HCT116 (cell line): ENCODE results near the gene NXPH1. TPM values are rescaled to one million over a fixed set of nuclear protein-coding genes. Genes with fewer than 3 reads are reported as not detected.

Source experiments
- ATAC-seq: fragments of 200-7000 bp; cut with Tn5 transposase; 2 replicates; pipeline ENCODE4 v1.9.1; 2020; ENCODE audit warnings: mild to moderate bottlenecking, moderate library complexity
- BruUV-seq: library from RNA; stranded (reverse); fragments of 400-500 nt; replicated peaks from 2 replicates; lab custom pipeline; 2021; lab: Mats Ljungman, UMichigan
- CTCF ChIA-PET: fragments of 300-600 bp; sonication (Branson Sonifier 250); formaldehyde crosslinking; loops from one replicate; lab custom pipeline; 2021; ENCODE audit warnings: antibody characterized with exemption; lab: Charles Lee
- POLR2A ChIA-PET: fragments of 300-600, 350-600 bp; sonication (Branson Sonifier 250); formaldehyde crosslinking; loops from one replicate; lab custom pipeline; 2021; ENCODE audit warnings: antibody characterized with exemption; lab: Charles Lee
- RAD21 ChIA-PET, 2 experiments: fragments of 300-600 bp; sonication (Branson Sonifier 250); formaldehyde crosslinking; loops; one replicate each; lab custom pipeline; 2023; ENCODE audit warnings: low total read pairs in 2 of 2; ENCODE audit not compliant: uncharacterized antibody in 2 of 2, unreplicated experiment in 2 of 2, low non-redundant PET in 1 of 2; lab: Charles Lee
- DNase-seq: peaks from one replicate; pipeline ENCODE4 v3.0.0-alpha.2; 2010; ENCODE audit warnings: low read depth, low spot score
- H2AFZ ChIP-seq: fragments of 200-600 bp; shearing (Covaris generic), sonication (generic); 2 replicates; pipeline ENCODE4 v1.6.1; 2017; ENCODE audit warnings: low read depth, mixed run types, mixed read lengths, antibody characterized with exemption, low read length; ENCODE audit not compliant: poor library complexity, severe bottlenecking
- H3K27ac ChIP-seq: 2 replicates; pipeline ENCODE4 v1.5.1; 2012; ENCODE audit warnings: low read depth, low read length
- H3K27me3 ChIP-seq: fragments of 200-600 bp; sonication (generic); 2 replicates; pipeline ENCODE4 v1.6.1; 2016; ENCODE audit warnings: mixed run types, low read length, mixed read lengths; ENCODE audit not compliant: insufficient read depth
- H3K36me3 ChIP-seq, 2 experiments: fragments of 200-500 bp in 1 of 2; fragments of 200-600 bp in 1 of 2; sonication (Bioruptor generic) in 1 of 2; sonication (generic) in 1 of 2; 2 replicates each; pipeline versions ENCODE4 v1.5.1 to v1.6.1; 2014 to 2016; ENCODE audit warnings: low read length in 2 of 2, inconsistent platforms in 1 of 2, mixed read lengths in 1 of 2, mixed run types in 1 of 2; ENCODE audit not compliant: insufficient read depth in 2 of 2, control insufficient read depth in 1 of 2
- H3K4me1 ChIP-seq, 2 experiments: fragments of 200-600 bp in 1 of 2; sonication (generic) in 1 of 2; 2 replicates each; pipeline versions ENCODE4 v1.5.1 to v1.6.1; 2012 to 2017; ENCODE audit warnings: low read length in 2 of 2, inconsistent platforms in 1 of 2, mild to moderate bottlenecking in 1 of 2, mixed read lengths in 1 of 2, mixed run types in 1 of 2, moderate library complexity in 1 of 2; ENCODE audit not compliant: insufficient read depth in 2 of 2, control insufficient read depth in 1 of 2
- H3K4me2 ChIP-seq: fragments of 200-600 bp; sonication (generic); 2 replicates; pipeline ENCODE4 v1.6.1; 2017; ENCODE audit warnings: mixed run types, low read length, mixed read lengths
- H3K4me3 ChIP-seq, 2 experiments: fragments of 200-600 bp in 1 of 2; sonication (generic) in 1 of 2; replicated peaks in 1 of 2; 2 replicates each; pipeline ENCODE4 v1.5.1; 2011 to 2016; ENCODE audit warnings: low read length in 2 of 2, control low read depth in 1 of 2, low read depth in 1 of 2, mild to moderate bottlenecking in 1 of 2, mixed read lengths in 1 of 2, mixed run types in 1 of 2
- H3K79me2 ChIP-seq: fragments of 200-600 bp; sonication (generic); 2 replicates; pipeline ENCODE4 v1.6.1; 2017; ENCODE audit warnings: mild to moderate bottlenecking, mixed run types, low read length, moderate library complexity, mixed read lengths; ENCODE audit not compliant: insufficient read depth
- H3K9ac ChIP-seq: fragments of 200-600 bp; sonication (generic); 2 replicates; pipeline ENCODE4 v1.6.1; 2016; ENCODE audit warnings: low read length, mixed read lengths
- H3K9me2 ChIP-seq: fragments of 200-600 bp; sonication (generic), shearing (Covaris generic); 2 replicates; pipeline ENCODE4 v1.6.1; 2017; ENCODE audit warnings: mixed run types, mild to moderate bottlenecking, moderate library complexity; ENCODE audit not compliant: insufficient read depth
- H3K9me3 ChIP-seq, 2 experiments: fragments of 200-500 bp in 1 of 2; fragments of 200-600 bp in 1 of 2; sonication (Bioruptor generic) in 1 of 2; sonication (generic) in 1 of 2; 2 replicates each; pipeline ENCODE4 v1.6.1; 2014 to 2017; ENCODE audit warnings: low read length in 2 of 2, mixed read lengths in 2 of 2, inconsistent platforms in 1 of 2, low read depth in 1 of 2, mild to moderate bottlenecking in 1 of 2, mixed run types in 1 of 2, moderate library complexity in 1 of 2; ENCODE audit not compliant: control insufficient read depth in 1 of 2, insufficient read depth in 1 of 2
- H4K20me1 ChIP-seq: fragments of 200-600 bp; sonication (generic), shearing (Covaris generic); 2 replicates; pipeline ENCODE4 v1.6.1; 2017; ENCODE audit warnings: mixed run types, mild to moderate bottlenecking, moderate library complexity; ENCODE audit not compliant: insufficient read depth
- CEBPB ChIP-seq: IDR thresholded peaks from 2 replicates; pipeline ENCODE4 v1.6.1; 2012; ENCODE audit warnings: low read depth
- ELF1 ChIP-seq: IDR thresholded peaks from 2 replicates; pipeline ENCODE4 v1.6.1; 2012; ENCODE audit warnings: low read depth, borderline replicate concordance
- EZH2 ChIP-seq: fragments of 200-600 bp; sonication (generic); IDR thresholded peaks from 2 replicates; pipeline ENCODE4 v1.6.1; 2017; ENCODE audit warnings: antibody characterized with exemption, mixed run types
- POLR2A ChIP-seq: IDR thresholded peaks from 2 replicates; pipeline ENCODE4 v1.7.0; 2011; ENCODE audit warnings: borderline replicate concordance; ENCODE audit not compliant: insufficient read depth, insufficient read length; ENCODE audit errors: extremely low read depth
- POLR2AphosphoS5 ChIP-seq: IDR thresholded peaks from 2 replicates; pipeline ENCODE4 v1.6.1; 2011; ENCODE audit warnings: mild to moderate bottlenecking, low read depth, low read length, moderate library complexity
- REST ChIP-seq: IDR thresholded peaks from 2 replicates; pipeline ENCODE4 v1.6.1; 2012; ENCODE audit warnings: low read depth
- SP1 ChIP-seq: IDR thresholded peaks from 2 replicates; pipeline ENCODE4 v1.6.1; 2012; ENCODE audit warnings: low read depth
- TCF7L2 ChIP-seq: IDR thresholded peaks from 2 replicates; pipeline ENCODE4 v1.7.0; 2011; ENCODE audit warnings: borderline replicate concordance, inconsistent platforms; ENCODE audit not compliant: insufficient read depth, insufficient read length; ENCODE audit errors: extremely low read depth
- YY1 ChIP-seq: IDR thresholded peaks from 2 replicates; pipeline ENCODE4 v1.6.1; 2011; ENCODE audit warnings: low read length, low read depth, moderate library complexity, mild to moderate bottlenecking; ENCODE audit not compliant: insufficient replicate concordance; ENCODE audit errors: extremely low read depth
- ZNF274 ChIP-seq: fragments of 200-500 bp; sonication (Bioruptor generic); IDR thresholded peaks from 2 replicates; pipeline ENCODE4 v1.6.1; 2014; ENCODE audit warnings: mild to moderate bottlenecking, low read depth, low read length, inconsistent platforms
- intact Hi-C: fragments of 100-400 bp; cut with micrococcal nuclease; formaldehyde crosslinking; loops from 2 replicates; pipeline ENCODE4 v1.10.0; 2022
- total RNA-seq: library from RNA; stranded (reverse); gene quantifications from one replicate; pipeline ENCODE4 v1.2.1, GENCODE V29; 2021; ENCODE audit not compliant: unreplicated experiment

NXPH1 gene
- total RNA-seq, 1 experiment from 2014 or later: 0.17 TPM

- H3K9me3 ChIP-seq: no peaks in the 10 kb centered on the region
- no peaks in the 10 kb centered on the region for H3K9me2 ChIP-seq
- H3K4me2 ChIP-seq: no peak overlapping the region
- no peak for TF ChIP-seq POLR2A
- TF ChIP-seq TCF7L2: no peak
- no peak for TF ChIP-seq ELF1
- no peak for TF ChIP-seq CEBPB
- TF ChIP-seq EZH2: no peak
- no peak for TF ChIP-seq ZNF274
- no peak for TF ChIP-seq YY1
- no peak for TF ChIP-seq REST
- TF ChIP-seq POLR2AphosphoS5: no peak
- no peak for TF ChIP-seq SP1
- H3K27ac ChIP-seq: no peak overlapping the region
- no peak overlapping the region for H3K4me3 ChIP-seq
- DNase-seq (no peak), ATAC-seq (no peak)
- intact Hi-C loops: no loop called here
- no peak overlapping the region for H3K9ac ChIP-seq
- no peaks in the 10 kb centered on the region for H3K27me3 ChIP-seq
- CTCF ChIA-PET: no interaction called here
- H3K4me1 ChIP-seq: no peaks in the 10 kb centered on the region
- POLR2A ChIA-PET: no interaction called here
- no peaks in the 10 kb centered on the region for H3K36me3 ChIP-seq
- no peak overlapping the region for H2AFZ ChIP-seq
- H4K20me1 ChIP-seq: no peaks in the 10 kb centered on the region
- BruUV-seq: no TSS peak
- no peaks in the 10 kb centered on the region for H3K79me2 ChIP-seq
- RAD21 ChIA-PET: no interaction called here
Observed at GRCh38 chr7:8640671-8641070, 207.3 kb downstream of the NXPH1 start.
